Memory B cell (primary cell): Measurements from ENCODE around the gene SUSD4.

Experiments used
- ATAC-seq: fragments of 150-1000 bp; cut with Tn5 transposase; 2 replicates; pipeline ENCODE4 v1.10.0; 2021; ENCODE audit warnings: low read depth, mild to moderate bottlenecking, moderate library complexity
- DNase-seq, 2 donors: peaks; one replicate each; pipeline ENCODE4 v3.0.0; 2022; ENCODE audit warnings: low spot score in 2 of 2
- H3K27ac Mint-ChIP-seq: one replicate; pipeline ENCODE4 v1.8.0; 2022; ENCODE audit warnings: mild to moderate bottlenecking, moderate library complexity, mixed read lengths
- H3K27me3 Mint-ChIP-seq: one replicate; pipeline ENCODE4 v1.8.0; 2022; ENCODE audit warnings: mixed read lengths
- H3K36me3 Mint-ChIP-seq: one replicate; pipeline ENCODE4 v1.8.0; 2022; ENCODE audit warnings: mild to moderate bottlenecking, mixed read lengths
- H3K4me1 Mint-ChIP-seq: one replicate; pipeline ENCODE4 v1.8.0; 2022; ENCODE audit warnings: mixed read lengths
- H3K4me3 Mint-ChIP-seq: one replicate; pipeline ENCODE4 v1.8.0; 2022; ENCODE audit warnings: mild to moderate bottlenecking, moderate library complexity, mixed read lengths
- H3K9me3 Mint-ChIP-seq: one replicate; pipeline ENCODE4 v1.8.0; 2022; ENCODE audit warnings: mixed read lengths

The SUSD4 gene

DNA sequence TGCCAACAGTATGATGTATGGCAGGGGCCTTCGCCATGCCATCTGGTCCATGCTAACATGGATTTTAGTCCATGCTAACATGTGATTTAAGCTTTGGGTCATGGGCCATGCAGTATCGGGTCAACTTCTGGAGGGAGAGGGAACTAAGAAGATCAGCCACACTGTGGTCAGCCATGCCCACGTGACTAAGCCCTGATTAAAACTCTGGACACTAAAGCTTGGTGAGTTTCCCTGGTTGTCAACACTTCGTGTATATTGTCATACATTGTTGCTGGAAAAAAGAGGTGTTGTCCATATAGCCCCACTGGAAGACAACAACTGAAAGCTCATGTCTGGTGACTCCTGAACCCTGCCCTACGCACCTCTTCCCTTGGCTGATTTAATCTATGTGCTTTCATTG is 90.5 kb downstream of the SUSD4 start:
- no peak for DNase-seq
- Mint-ChIP-seq H3K27me3 (peaks cover 10% of the 10 kb centered on the region), H3K9me3 (no peaks in the 10 kb centered on the region), H3K36me3 (no peaks in the 10 kb centered on the region), H3K27ac (no peak overlapping the region), H3K4me1 (no peaks in the 10 kb centered on the region), H3K4me3 (no peak overlapping the region)
- ATAC-seq: no peak

GRCh38 chr1:223271085-223271781 is 92.7 kb downstream of the SUSD4 start:
- Mint-ChIP-seq H3K9me3 (no peaks in the 10 kb centered on the region), H3K4me1 (no peaks in the 10 kb centered on the region), H3K27me3 (peaks cover 10% of the 10 kb centered on the region), H3K36me3 (no peaks in the 10 kb centered on the region), H3K4me3 (no peak overlapping the region), H3K27ac (no peak overlapping the region)
- no peak for DNase-seq
- ATAC-seq: no peak

DNA sequence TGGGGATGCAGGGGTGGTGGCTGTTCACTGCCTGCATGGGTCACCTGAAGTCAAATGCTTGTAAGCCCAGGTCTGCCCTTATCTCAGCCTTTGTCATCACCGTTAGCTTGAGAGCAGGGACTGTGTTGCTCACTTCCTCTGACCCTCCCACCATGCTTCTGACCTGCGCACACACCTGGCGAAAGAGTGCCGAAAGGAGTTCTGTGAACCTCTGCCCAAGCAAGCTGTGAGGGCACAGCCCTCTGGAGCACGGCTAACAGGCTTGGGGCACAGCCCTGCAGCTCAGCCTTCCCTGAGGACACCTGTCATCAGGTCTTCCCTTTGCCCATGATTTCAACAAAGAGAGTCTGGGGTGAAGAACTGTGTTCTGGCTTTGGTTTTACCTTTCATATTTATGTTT is 93.8 kb downstream of the SUSD4 start:
- DNase-seq (no peak), ATAC-seq (no peak)
- Mint-ChIP-seq H3K27ac (no peak overlapping the region), H3K4me3 (no peak overlapping the region), H3K27me3 (peaks cover 8% of the 10 kb centered on the region), H3K36me3 (no peaks in the 10 kb centered on the region), H3K4me1 (no peaks in the 10 kb centered on the region), H3K9me3 (no peaks in the 10 kb centered on the region)

GRCh38 chr1:223269006-223269405 is 95.0 kb downstream of the SUSD4 start:
- H3K27me3 Mint-ChIP-seq: peaks cover 8% of the 10 kb centered on the region
- H3K4me3 Mint-ChIP-seq: no peak overlapping the region
- DNase-seq (no peak), ATAC-seq (no peak)
- no peaks in the 10 kb centered on the region for H3K4me1 Mint-ChIP-seq
- no peaks in the 10 kb centered on the region for H3K9me3 Mint-ChIP-seq
- H3K36me3 Mint-ChIP-seq: no peaks in the 10 kb centered on the region
- no peak overlapping the region for H3K27ac Mint-ChIP-seq

- no peak overlapping the region for H3K27ac Mint-ChIP-seq
- ATAC-seq (no peak), DNase-seq (no peak)
- H3K4me3 Mint-ChIP-seq: no peak overlapping the region
- peaks cover 10% of the 10 kb centered on the region for H3K27me3 Mint-ChIP-seq
- no peaks in the 10 kb centered on the region for H3K36me3 Mint-ChIP-seq
- H3K9me3 Mint-ChIP-seq: no peaks in the 10 kb centered on the region
- no peaks in the 10 kb centered on the region for H3K4me1 Mint-ChIP-seq
Observed at GRCh38 chr1:223266632-223267172, 97.3 kb downstream of the SUSD4 start.

DNA sequence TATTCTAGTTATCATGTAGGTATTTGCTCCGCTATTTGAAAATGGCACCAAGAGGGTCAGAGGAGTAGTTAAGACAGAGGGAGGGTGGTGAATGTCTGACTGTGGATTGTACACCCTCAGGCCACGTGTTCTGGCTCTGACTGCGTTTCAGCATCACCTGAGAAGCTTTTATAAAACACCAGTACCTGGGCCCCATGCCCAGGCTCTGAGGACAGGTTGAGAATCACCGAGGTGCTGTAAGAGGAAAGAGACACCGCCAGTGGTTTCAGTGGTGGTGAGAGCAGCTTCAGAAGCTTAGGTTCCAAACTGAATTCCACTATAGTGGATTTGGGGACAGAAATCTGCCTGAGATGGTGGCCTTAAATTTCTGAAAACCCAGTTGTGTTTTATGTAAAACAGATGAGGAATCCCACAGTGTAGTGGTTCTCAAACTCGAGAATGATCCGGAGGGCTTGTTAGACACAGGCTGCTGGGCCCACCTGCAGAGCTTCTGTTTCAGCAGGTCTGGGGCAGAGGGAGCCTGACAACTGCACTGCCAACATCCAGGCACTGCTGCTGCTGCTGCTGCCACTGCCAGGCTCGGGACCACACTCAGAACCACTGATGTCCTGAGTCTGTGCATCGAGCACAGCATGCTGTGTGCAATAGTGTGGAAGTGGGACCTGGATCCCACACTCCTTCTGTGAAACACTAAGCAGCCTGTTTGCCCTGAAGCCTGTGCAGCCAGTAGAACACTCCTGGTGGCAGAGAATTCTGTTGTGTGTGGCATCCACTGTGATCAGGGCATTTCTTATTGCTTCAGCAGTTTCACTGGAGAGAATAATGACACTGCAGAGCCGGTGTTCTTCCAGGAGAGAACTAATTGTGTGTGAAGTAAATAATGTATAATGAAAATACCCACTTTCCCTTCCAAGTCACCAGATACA is 98.7 kb downstream of the SUSD4 start:
- Mint-ChIP-seq H3K4me1 (no peaks in the 10 kb centered on the region), H3K4me3 (no peak overlapping the region), H3K9me3 (no peaks in the 10 kb centered on the region), H3K27me3 (peaks cover 10% of the 10 kb centered on the region), H3K36me3 (no peaks in the 10 kb centered on the region), H3K27ac (no peak overlapping the region)
- ATAC-seq (no peak), DNase-seq (no peak)

- Mint-ChIP-seq H3K27ac (no peak overlapping the region), H3K27me3 (peaks cover 12% of the 10 kb centered on the region), H3K9me3 (no peaks in the 10 kb centered on the region), H3K36me3 (no peaks in the 10 kb centered on the region), H3K4me1 (no peaks in the 10 kb centered on the region), H3K4me3 (no peak overlapping the region)
- ATAC-seq: no peak
- DNase-seq: no peak
Observed at GRCh38 chr1:223264529-223264928, 99.4 kb downstream of the SUSD4 start.

DNA sequence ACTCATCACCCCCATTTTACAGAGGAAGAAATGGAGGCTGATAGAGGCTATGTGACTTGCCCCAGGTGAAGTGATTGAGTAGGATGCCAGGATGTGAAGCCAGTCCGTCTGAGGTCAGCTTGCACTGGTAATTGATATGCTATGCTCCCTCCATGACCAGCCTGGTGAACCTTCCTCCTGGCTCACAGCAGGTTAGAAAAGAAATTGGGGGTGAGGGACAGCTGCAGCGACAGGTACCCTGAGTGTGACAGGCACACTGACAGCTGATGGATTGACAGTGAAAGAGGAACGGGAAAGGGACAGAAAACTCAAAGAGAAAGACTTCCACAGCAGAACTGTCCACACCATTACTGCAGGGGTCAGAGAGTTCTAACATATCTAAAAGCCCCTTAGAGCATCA is 102.1 kb downstream of the SUSD4 start:
- Mint-ChIP-seq H3K36me3 (no peaks in the 10 kb centered on the region), H3K27ac (no peak overlapping the region), H3K27me3 (peaks cover 11% of the 10 kb centered on the region), H3K9me3 (no peaks in the 10 kb centered on the region), H3K4me1 (no peaks in the 10 kb centered on the region), H3K4me3 (no peak overlapping the region)
- no peak for ATAC-seq
- no peak for DNase-seq

DNA sequence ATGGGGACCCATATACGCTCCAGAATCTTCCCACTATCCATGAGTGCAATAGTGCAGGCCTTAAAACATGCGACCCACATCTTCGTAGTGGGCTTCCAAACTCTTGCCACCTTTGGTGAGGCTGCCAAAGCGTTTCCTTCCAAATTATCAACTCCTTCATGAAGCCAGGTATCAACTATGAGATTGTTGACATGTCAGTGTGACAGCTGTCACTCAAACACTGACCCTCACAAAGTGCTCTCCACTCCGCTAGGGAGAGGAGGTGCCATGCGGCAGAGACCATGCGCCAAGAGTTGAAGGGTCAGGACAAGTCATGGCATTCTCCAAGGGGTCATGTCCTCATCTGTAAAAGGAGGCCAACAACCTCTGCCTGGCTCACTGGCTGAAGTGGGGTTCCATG is 103.3 kb downstream of the SUSD4 start:
- no peaks in the 10 kb centered on the region for H3K9me3 Mint-ChIP-seq
- no peaks in the 10 kb centered on the region for H3K36me3 Mint-ChIP-seq
- H3K4me1 Mint-ChIP-seq: no peaks in the 10 kb centered on the region
- H3K27me3 Mint-ChIP-seq: peaks cover 15% of the 10 kb centered on the region
- H3K4me3 Mint-ChIP-seq: no peak overlapping the region
- H3K27ac Mint-ChIP-seq: no peak overlapping the region
- DNase-seq: no peak
- ATAC-seq: no peak

DNA sequence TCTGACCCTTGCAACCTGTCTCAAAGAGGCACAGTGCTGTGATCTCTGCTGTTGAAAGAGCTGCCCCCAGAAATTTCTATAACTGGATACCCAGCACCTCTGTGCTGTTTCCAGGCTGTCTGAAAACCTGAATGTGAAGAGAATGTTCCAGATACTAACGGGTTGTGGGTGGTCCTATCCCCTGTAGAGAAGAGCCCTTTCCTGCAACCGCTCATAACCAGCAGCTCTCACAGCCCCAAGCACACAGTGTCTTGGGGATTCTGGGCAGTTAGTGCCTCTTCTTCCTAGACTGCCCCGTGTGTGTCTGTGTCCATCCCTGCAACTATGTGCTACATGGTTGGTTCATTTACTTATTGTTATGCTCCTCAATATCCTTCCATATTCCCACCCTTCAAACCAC is 104.5 kb downstream of the SUSD4 start:
- Mint-ChIP-seq H3K27me3 (peaks cover 15% of the 10 kb centered on the region), H3K36me3 (no peaks in the 10 kb centered on the region), H3K27ac (no peak overlapping the region), H3K4me3 (no peak overlapping the region), H3K9me3 (no peaks in the 10 kb centered on the region), H3K4me1 (no peaks in the 10 kb centered on the region)
- ATAC-seq: no peak
- DNase-seq: no peak

DNA sequence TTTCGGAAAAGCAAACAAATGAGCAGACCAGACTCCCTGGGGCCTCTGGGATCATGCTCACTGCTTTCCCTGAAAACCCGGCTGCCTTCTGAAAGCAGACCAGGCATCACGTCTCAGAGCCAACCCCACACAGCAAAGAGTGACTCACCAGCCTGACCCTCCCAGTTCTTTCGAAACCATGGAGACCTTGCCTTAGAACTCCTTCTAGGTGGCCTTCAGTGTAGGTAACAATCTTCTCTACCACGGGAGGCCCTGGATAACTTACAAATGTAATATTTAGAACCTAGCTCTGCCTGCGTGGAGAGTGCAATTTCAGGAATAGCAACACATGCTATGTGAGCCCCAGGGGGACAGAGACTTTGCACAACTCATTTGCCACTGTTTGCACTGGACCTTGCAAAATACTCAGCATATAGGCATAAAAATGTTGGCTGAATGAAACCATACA is 105.2 kb downstream of the SUSD4 start:
- peaks cover 13% of the 10 kb centered on the region for H3K27me3 Mint-ChIP-seq
- no peak for DNase-seq
- no peak overlapping the region for H3K4me3 Mint-ChIP-seq
- no peak for ATAC-seq
- no peaks in the 10 kb centered on the region for H3K9me3 Mint-ChIP-seq
- H3K36me3 Mint-ChIP-seq: no peaks in the 10 kb centered on the region
- no peaks in the 10 kb centered on the region for H3K4me1 Mint-ChIP-seq
- no peak overlapping the region for H3K27ac Mint-ChIP-seq

DNA sequence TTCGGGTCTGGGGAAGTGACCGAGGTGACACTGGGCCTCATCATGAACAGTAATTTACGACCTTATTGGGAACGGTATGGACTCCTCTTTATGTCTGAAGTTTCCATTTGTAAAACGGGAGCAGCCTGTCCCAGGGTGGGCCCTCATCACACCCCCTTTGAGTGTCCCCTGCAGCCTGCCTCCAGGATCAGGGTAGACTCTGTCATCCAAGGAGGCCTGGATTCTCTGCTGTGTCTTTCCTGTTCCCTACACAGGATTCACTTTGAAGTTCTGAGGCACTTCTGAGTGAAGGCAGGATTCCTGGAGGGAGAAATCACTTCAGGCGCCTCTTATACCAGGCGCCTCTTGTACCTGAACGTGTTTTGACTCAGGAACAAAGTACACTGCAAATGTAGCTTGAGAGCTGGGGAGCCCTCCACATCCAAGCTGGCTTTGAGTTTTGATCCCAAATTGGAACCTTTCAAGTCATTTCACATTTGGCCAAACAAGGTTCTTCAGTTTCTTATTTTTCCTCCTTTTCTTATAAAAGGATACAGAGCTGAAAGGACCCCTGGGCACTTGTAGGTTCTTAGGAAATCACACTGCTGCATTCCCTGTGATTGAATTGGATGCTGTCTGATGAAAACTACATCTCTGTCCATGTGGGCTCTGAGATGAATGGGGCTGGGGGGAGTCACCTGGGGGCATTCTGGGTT is 106.0 kb downstream of the SUSD4 start:
- Mint-ChIP-seq H3K27me3 (peaks cover 11% of the 10 kb centered on the region), H3K4me3 (no peak overlapping the region), H3K4me1 (no peaks in the 10 kb centered on the region), H3K36me3 (no peaks in the 10 kb centered on the region), H3K27ac (no peak overlapping the region), H3K9me3 (no peaks in the 10 kb centered on the region)
- no peak for DNase-seq
- ATAC-seq: no peak

GRCh38 chr1:223256034-223256433 is 107.9 kb downstream of the SUSD4 start:
- Mint-ChIP-seq H3K4me3 (no peak overlapping the region), H3K4me1 (no peaks in the 10 kb centered on the region), H3K9me3 (peaks cover 1% of the 10 kb centered on the region), H3K36me3 (no peaks in the 10 kb centered on the region), H3K27me3 (peaks cover 11% of the 10 kb centered on the region), H3K27ac (no peak overlapping the region)
- ATAC-seq (no peak), DNase-seq (no peak)

DNA sequence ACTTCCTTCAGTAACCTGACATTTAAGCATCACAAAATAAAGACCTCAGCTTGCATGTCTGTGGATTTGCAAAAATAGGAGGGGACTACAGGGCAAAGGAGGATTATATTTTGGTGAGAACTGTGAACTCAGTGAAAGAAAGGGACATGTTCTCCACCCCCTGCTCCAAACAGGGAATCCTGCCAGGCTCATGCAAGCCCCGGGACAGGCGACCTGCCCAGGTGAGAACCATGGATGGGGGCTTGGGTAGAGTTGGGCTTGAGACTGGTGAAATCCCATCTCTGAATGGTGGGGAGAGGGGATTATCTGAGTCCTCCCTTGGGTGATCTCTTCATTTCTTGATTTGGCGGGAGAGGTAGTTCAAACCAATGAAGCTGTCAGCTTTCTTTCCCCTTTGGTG is 110.1 kb downstream of the SUSD4 start:
- H3K27me3 Mint-ChIP-seq: peaks cover 12% of the 10 kb centered on the region
- no peaks in the 10 kb centered on the region for H3K4me1 Mint-ChIP-seq
- no peak overlapping the region for H3K27ac Mint-ChIP-seq
- H3K36me3 Mint-ChIP-seq: no peaks in the 10 kb centered on the region
- no peak for DNase-seq
- H3K4me3 Mint-ChIP-seq: no peak overlapping the region
- peaks cover 1% of the 10 kb centered on the region for H3K9me3 Mint-ChIP-seq
- ATAC-seq: no peak
